BLaER1 (cell line): ENCODE measurements around the gene PSMG4.

ENCODE experiments used
- H3K27ac ChIP-seq: shearing (Covaris generic); formaldehyde crosslinking; 2 replicates; pipeline ENCODE4 v1.8.1; 2022
- H3K27me3 ChIP-seq: shearing (Covaris generic); formaldehyde crosslinking; 2 replicates; pipeline ENCODE4 v1.8.1; 2022
- H3K36me3 ChIP-seq: shearing (Covaris generic); formaldehyde crosslinking; 2 replicates; pipeline ENCODE4 v1.8.1; 2022
- H3K4me1 ChIP-seq: shearing (Covaris generic); formaldehyde crosslinking; 2 replicates; pipeline ENCODE4 v1.8.1; 2022
- H3K4me2 ChIP-seq: shearing (Covaris generic); formaldehyde crosslinking; 2 replicates; pipeline ENCODE4 v1.8.1; 2022
- H3K4me3 ChIP-seq: shearing (Covaris generic); formaldehyde crosslinking; 2 replicates; pipeline ENCODE4 v1.8.1; 2022
- H3K9ac ChIP-seq: shearing (Covaris generic); formaldehyde crosslinking; 2 replicates; pipeline ENCODE4 v1.8.1; 2022
- H3K9me3 ChIP-seq: shearing (Covaris generic); formaldehyde crosslinking; 2 replicates; pipeline ENCODE4 v1.8.1; 2022
- H4K20me1 ChIP-seq: shearing (Covaris generic); formaldehyde crosslinking; 2 replicates; pipeline ENCODE4 v1.8.1; 2022
- Cebpa-rat ChIP-seq: shearing (Covaris generic); IDR thresholded peaks from 2 replicates; pipeline ENCODE4 v1.8.1; 2022

The PSMG4 gene

DNA sequence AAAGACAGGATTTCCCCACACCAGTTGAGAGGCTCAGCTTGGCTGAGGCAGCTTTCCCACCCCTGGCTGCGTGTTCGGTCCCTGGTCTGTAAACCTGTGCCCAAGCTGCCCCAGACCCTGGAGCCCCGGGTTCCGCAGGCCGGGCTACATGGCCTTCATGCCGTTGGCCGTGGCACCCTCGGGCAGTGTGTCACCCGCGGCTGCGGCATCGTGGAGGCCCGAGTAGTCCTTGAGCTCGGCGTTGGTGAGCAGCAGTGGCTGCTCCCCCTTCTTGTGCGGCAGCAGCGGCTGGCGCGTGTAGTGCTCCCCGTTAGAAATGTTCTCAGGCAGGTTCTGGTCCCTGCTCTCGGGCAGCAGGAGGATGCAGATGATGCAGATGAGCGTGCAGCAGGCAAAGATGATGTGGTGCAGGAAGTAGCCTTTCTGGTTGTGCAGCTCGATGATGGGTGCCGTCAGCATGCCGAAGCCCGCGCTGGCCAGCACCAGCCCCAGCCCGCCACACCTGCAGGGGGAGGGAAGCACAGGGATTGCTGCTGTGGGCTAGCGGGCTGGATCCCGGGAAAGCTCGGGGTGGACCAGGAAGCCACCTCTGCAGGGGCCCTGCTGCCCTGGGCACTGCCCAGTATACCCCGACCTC is 14.3 kb downstream of the PSMG4 start:
- H3K27ac ChIP-seq, result no peak overlapping the region
- H3K9me3 ChIP-seq, result no peaks in the 10 kb centered on the region
- H4K20me1 ChIP-seq, result peaks cover 100% of the 10 kb centered on the region
- no peak overlapping the region for H3K9ac ChIP-seq
- no peak overlapping the region for H3K4me2 ChIP-seq
- H3K4me3 ChIP-seq, result no peak overlapping the region
- H3K4me1 ChIP-seq, result no peaks in the 10 kb centered on the region
- H3K27me3 ChIP-seq, result no peaks in the 10 kb centered on the region
- TF ChIP-seq Cebpa-rat, result no peak
- peaks cover 89% of the 10 kb centered on the region for H3K36me3 ChIP-seq

DNA sequence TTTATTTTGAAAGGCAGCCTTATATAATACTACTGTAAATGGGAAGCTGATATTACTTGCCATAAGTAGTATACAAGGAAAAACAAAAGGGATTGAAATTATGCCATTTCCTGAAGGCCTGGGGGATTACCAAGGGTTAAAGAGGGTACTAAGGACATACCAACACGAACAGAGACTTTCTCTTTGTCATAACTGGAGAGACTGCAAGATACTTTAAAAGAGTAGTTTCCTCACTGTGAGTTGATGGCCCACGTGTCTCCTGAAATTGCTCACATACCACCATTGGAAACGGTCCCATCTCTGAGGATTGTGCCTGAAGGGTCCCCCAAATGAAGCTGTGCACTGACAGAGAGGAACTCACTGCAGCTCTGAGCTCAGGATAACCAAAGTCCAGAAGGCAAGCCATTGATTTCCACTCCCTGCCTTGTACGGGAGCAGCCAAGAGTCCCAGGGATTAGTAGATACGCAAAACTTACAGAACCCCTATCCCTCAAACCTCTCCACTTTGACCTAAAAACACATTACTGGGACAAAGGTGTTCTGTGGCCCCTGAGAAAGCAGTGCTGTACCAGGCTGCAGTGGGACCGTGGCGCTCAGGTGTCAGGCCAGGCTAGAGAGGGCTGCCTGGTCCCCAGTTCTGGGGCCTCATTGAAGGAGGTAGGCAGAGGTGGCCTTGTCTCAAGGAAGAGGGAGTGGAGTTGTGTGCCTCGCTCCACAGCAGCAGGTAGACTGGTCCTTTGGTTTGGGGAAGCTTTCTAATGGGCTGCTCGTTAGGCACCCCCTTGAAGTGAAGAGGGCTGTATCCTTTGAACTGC is 15.2 kb downstream of the PSMG4 start:
- Histone ChIP-seq H3K9me3 (no peaks in the 10 kb centered on the region), H3K4me3 (no peak overlapping the region), H3K27ac (no peak overlapping the region), H3K36me3 (peaks cover 82% of the 10 kb centered on the region), H4K20me1 (peaks cover 100% of the 10 kb centered on the region), H3K4me1 (no peaks in the 10 kb centered on the region), H3K9ac (no peak overlapping the region), H3K27me3 (no peaks in the 10 kb centered on the region), H3K4me2 (no peak overlapping the region)
- TF ChIP-seq Cebpa-rat, result no peak

- peaks cover 96% of the 10 kb centered on the region for H4K20me1 ChIP-seq
Measured at GRCh38 chr6:3276174-3277167, 17.7 kb downstream of the PSMG4 start.

GRCh38 chr6:3277251-3277650 is 18.5 kb downstream of the PSMG4 start:
- Histone ChIP-seq H3K9ac (no peak overlapping the region), H3K4me3 (no peak overlapping the region), H3K4me1 (no peaks in the 10 kb centered on the region), H3K9me3 (no peaks in the 10 kb centered on the region), H3K27ac (no peak overlapping the region), H3K27me3 (no peaks in the 10 kb centered on the region), H3K36me3 (peaks cover 69% of the 10 kb centered on the region), H4K20me1 (peaks cover 96% of the 10 kb centered on the region), H3K4me2 (no peak overlapping the region)
- no peak for TF ChIP-seq Cebpa-rat

More at GRCh38 chr6:3276174-3277167, 17.7 kb downstream of the PSMG4 start:
- Histone ChIP-seq H3K27me3 (no peaks in the 10 kb centered on the region), H3K4me1 (no peaks in the 10 kb centered on the region), H3K9ac (no peak overlapping the region), H3K4me3 (no peak overlapping the region), H3K36me3 (peaks cover 69% of the 10 kb centered on the region), H3K27ac (no peak overlapping the region), H3K9me3 (no peaks in the 10 kb centered on the region), H3K4me2 (no peak overlapping the region)
- no peak for TF ChIP-seq Cebpa-rat

DNA sequence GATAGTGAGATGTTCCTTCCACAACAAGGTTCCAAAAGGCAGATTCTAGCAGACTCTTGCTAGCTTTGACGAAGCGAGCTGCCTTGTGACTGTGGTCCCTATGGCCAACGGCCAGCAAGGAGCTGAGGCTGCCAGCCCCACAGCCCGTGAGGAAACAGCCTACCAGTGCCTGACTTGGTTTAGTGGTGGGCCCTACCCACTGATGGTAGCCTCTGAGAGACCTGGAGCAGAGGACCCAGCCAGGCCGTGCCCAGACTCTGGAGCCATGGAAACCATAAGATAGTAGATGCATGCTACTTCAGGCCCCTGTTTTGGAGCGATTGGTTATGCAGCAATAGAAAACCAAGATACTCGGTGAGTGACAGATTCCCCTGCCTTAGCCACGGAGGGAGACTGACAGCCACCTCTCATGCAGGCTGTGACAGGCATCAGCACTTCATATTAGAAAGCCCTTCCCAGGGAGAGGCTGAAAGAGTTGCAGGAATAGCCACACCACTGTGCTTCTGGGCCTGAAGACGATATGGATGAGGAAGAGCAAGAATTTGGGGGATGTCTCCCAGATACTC is 19.2 kb downstream of the PSMG4 start:
- Histone ChIP-seq H3K9me3 (no peaks in the 10 kb centered on the region), H3K36me3 (peaks cover 69% of the 10 kb centered on the region), H3K27me3 (no peaks in the 10 kb centered on the region), H4K20me1 (peaks cover 96% of the 10 kb centered on the region), H3K4me3 (no peak overlapping the region), H3K4me2 (no peak overlapping the region), H3K4me1 (no peaks in the 10 kb centered on the region), H3K9ac (no peak overlapping the region), H3K27ac (no peak overlapping the region)
- TF ChIP-seq Cebpa-rat, result no peak

GRCh38 chr6:3278691-3279090 is 19.9 kb downstream of the PSMG4 start:
- peaks cover 69% of the 10 kb centered on the region for H3K36me3 ChIP-seq
- H3K4me1 ChIP-seq, result no peaks in the 10 kb centered on the region
- H3K9ac ChIP-seq, result no peak overlapping the region
- no peak overlapping the region for H3K4me2 ChIP-seq
- no peak overlapping the region for H3K4me3 ChIP-seq
- no peaks in the 10 kb centered on the region for H3K9me3 ChIP-seq
- H3K27me3 ChIP-seq, result no peaks in the 10 kb centered on the region
- no peak for TF ChIP-seq Cebpa-rat
- H4K20me1 ChIP-seq, result peaks cover 94% of the 10 kb centered on the region
- no peak overlapping the region for H3K27ac ChIP-seq

- TF ChIP-seq Cebpa-rat, result no peak
- no peak overlapping the region for H3K27ac ChIP-seq
- H3K4me1 ChIP-seq, result peaks cover 8% of the 10 kb centered on the region
- H3K4me3 ChIP-seq, result no peak overlapping the region
- no peak overlapping the region for H3K9ac ChIP-seq
- no peak overlapping the region for H3K4me2 ChIP-seq
- no peaks in the 10 kb centered on the region for H3K27me3 ChIP-seq
- H4K20me1 ChIP-seq, result peaks cover 94% of the 10 kb centered on the region
- H3K9me3 ChIP-seq, result no peaks in the 10 kb centered on the region
- H3K36me3 ChIP-seq, result peaks cover 68% of the 10 kb centered on the region
Measured at GRCh38 chr6:3280091-3280490, 21.3 kb downstream of the PSMG4 start.

GRCh38 chr6:3280866-3281465 is 22.2 kb downstream of the PSMG4 start:
- H3K4me3 ChIP-seq, result no peak overlapping the region
- no peaks in the 10 kb centered on the region for H3K27me3 ChIP-seq
- peaks cover 8% of the 10 kb centered on the region for H3K4me1 ChIP-seq
- H3K27ac ChIP-seq, result no peak overlapping the region
- H3K36me3 ChIP-seq, result peaks cover 65% of the 10 kb centered on the region
- no peak overlapping the region for H3K4me2 ChIP-seq
- H3K9me3 ChIP-seq, result no peaks in the 10 kb centered on the region
- no peak for TF ChIP-seq Cebpa-rat
- H3K9ac ChIP-seq, result no peak overlapping the region
- H4K20me1 ChIP-seq, result peaks cover 91% of the 10 kb centered on the region
